ENCODE data around the gene CST11. TPM values are rescaled to one million over a fixed set of nuclear protein-coding genes. Genes with fewer than 3 reads are reported as not detected.

CST11 gene
- total RNA-seq, 1 experiment from 2014 or later: not detected

DNA sequence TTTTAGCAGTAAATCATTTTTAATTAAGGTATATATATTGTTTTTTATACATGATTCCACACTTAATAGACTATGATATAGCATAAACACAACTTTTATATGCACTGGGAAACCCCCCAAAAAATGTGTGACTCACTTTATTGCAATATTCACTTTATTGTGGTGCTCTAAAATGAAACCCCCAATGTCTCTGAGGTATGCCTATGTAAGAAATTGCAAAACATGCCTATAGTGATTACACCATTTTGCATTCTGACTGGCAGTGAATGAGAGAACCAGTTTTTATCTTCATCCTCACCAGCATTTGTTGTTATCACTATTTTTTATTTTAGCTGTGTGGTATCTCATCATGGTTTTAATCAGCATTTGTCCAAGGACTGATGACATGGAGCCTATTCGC lies 8.5 kb upstream of the CST11 start:
- peak; percentile 6 for DNase-seq (ENCODE audit: unreplicated experiment)
- H3K27me3 Mint-ChIP-seq (ENCODE audit: insufficient read depth, unreplicated experiment): no peaks in the 10 kb centered on the region
- TF ChIP-seq, protein P1, sequence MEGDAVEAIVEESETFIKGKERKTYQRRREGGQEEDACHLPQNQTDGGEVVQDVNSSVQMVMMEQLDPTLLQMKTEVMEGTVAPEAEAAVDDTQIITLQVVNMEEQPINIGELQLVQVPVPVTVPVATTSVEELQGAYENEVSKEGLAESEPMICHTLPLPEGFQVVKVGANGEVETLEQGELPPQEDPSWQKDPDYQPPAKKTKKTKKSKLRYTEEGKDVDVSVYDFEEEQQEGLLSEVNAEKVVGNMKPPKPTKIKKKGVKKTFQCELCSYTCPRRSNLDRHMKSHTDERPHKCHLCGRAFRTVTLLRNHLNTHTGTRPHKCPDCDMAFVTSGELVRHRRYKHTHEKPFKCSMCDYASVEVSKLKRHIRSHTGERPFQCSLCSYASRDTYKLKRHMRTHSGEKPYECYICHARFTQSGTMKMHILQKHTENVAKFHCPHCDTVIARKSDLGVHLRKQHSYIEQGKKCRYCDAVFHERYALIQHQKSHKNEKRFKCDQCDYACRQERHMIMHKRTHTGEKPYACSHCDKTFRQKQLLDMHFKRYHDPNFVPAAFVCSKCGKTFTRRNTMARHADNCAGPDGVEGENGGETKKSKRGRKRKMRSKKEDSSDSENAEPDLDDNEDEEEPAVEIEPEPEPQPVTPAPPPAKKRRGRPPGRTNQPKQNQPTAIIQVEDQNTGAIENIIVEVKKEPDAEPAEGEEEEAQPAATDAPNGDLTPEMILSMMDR (IDR thresholded peaks at IDR 0.05; ENCODE audit: unreplicated experiment): no peak
- H3K4me1 Mint-ChIP-seq (ENCODE audit: insufficient read depth, unreplicated experiment): no peaks in the 10 kb centered on the region
- no peaks in the 10 kb centered on the region for H3K9me3 Mint-ChIP-seq (ENCODE audit: unreplicated experiment)
- ChIA-PET CTCF (interaction anchor here (0.8 to 4.5 kb wide), 3 partner anchors 20 to 295 kb away, joined by 3 to 30 read pairs (median 4); partner anchors contain the start of gene CSTL1), POLR2A (no interaction called here)
- peaks cover 5% of the 10 kb centered on the region for H3K36me3 Mint-ChIP-seq (ENCODE audit: insufficient read depth, unreplicated experiment)
- BruUV-seq (replicated peaks): no TSS peak
- no peak overlapping the region for H3K27ac Mint-ChIP-seq (ENCODE audit: low read depth, unreplicated experiment)
- no peak overlapping the region for H3K4me3 Mint-ChIP-seq (ENCODE audit: unreplicated experiment)
- intact Hi-C loops (cut with micrococcal nuclease): no loop called here

- BruUV-seq (replicated peaks): no TSS peak
- peak; percentile 18 for DNase-seq (ENCODE audit: unreplicated experiment)
- Mint-ChIP-seq H3K27ac (ENCODE audit: low read depth, unreplicated experiment) (no peak overlapping the region), H3K36me3 (ENCODE audit: insufficient read depth, unreplicated experiment) (peaks cover 5% of the 10 kb centered on the region), H3K9me3 (ENCODE audit: unreplicated experiment) (no peaks in the 10 kb centered on the region), H3K4me3 (ENCODE audit: unreplicated experiment) (no peak overlapping the region), H3K27me3 (ENCODE audit: insufficient read depth, unreplicated experiment) (no peaks in the 10 kb centered on the region), H3K4me1 (ENCODE audit: insufficient read depth, unreplicated experiment) (no peaks in the 10 kb centered on the region)
- ChIA-PET POLR2A (interaction anchor here (0.6 to 0.8 kb wide), 2 partner anchors 12 to 1837 kb away, joined by 3 read pairs; no protein-coding TSS in a partner anchor), CTCF (interaction anchor here (0.5 to 4.5 kb wide), 6 partner anchors 13 to 1622 kb away, joined by 3 to 30 read pairs (median 6); partner anchors contain the start of gene CSTL1)
- TF ChIP-seq, protein P1 (IDR thresholded peaks at IDR 0.05; ENCODE audit: unreplicated experiment): no peak
- intact Hi-C loops (cut with micrococcal nuclease): no loop called here
Observed at GRCh38 chr20:23459461-23460150, 6.9 kb upstream of the CST11 start.

- intact Hi-C loops (cut with micrococcal nuclease): no loop called here
- H3K36me3 Mint-ChIP-seq (ENCODE audit: insufficient read depth, unreplicated experiment): peaks cover 5% of the 10 kb centered on the region
- no peak overlapping the region for H3K27ac Mint-ChIP-seq (ENCODE audit: low read depth, unreplicated experiment)
- POLR2A ChIA-PET: no interaction called here
- no peaks in the 10 kb centered on the region for H3K4me1 Mint-ChIP-seq (ENCODE audit: insufficient read depth, unreplicated experiment)
- no TSS peak for BruUV-seq (replicated peaks)
- H3K4me3 Mint-ChIP-seq (ENCODE audit: unreplicated experiment): no peak overlapping the region
- no peaks in the 10 kb centered on the region for H3K9me3 Mint-ChIP-seq (ENCODE audit: unreplicated experiment)
- no peaks in the 10 kb centered on the region for H3K27me3 Mint-ChIP-seq (ENCODE audit: insufficient read depth, unreplicated experiment)
- DNase-seq (ENCODE audit: unreplicated experiment): no peak
- CTCF ChIA-PET: interaction anchor here (1.0 kb wide), 1 partner anchor 15 kb away, joined by 3 read pairs; no protein-coding TSS in a partner anchor
- TF ChIP-seq, protein P1 (IDR thresholded peaks at IDR 0.05; ENCODE audit: unreplicated experiment): no peak
Observed at GRCh38 chr20:23456873-23457272, 4.2 kb upstream of the CST11 start.

GRCh38 chr20:23456409-23456808 lies 3.7 kb upstream of the CST11 start:
- BruUV-seq (replicated peaks): no TSS peak
- no peaks in the 10 kb centered on the region for H3K4me1 Mint-ChIP-seq (ENCODE audit: insufficient read depth, unreplicated experiment)
- no peak for DNase-seq (ENCODE audit: unreplicated experiment)
- ChIA-PET POLR2A (no interaction called here), CTCF (interaction anchor here (1.0 kb wide), 1 partner anchor 15 kb away, joined by 3 read pairs; no protein-coding TSS in a partner anchor)
- H3K9me3 Mint-ChIP-seq (ENCODE audit: unreplicated experiment): no peaks in the 10 kb centered on the region
- no peaks in the 10 kb centered on the region for H3K27me3 Mint-ChIP-seq (ENCODE audit: insufficient read depth, unreplicated experiment)
- TF ChIP-seq, protein P1 (IDR thresholded peaks at IDR 0.05; ENCODE audit: unreplicated experiment): no peak
- intact Hi-C loops (cut with micrococcal nuclease): no loop called here
- H3K36me3 Mint-ChIP-seq (ENCODE audit: insufficient read depth, unreplicated experiment): peaks cover 5% of the 10 kb centered on the region
- H3K4me3 Mint-ChIP-seq (ENCODE audit: unreplicated experiment): no peak overlapping the region
- no peak overlapping the region for H3K27ac Mint-ChIP-seq (ENCODE audit: low read depth, unreplicated experiment)
